Measurements from ENCODE around the gene CKM.
A peak's percentile ranks its signal among the peaks of the same experiment; 100 is the strongest.

The CKM gene

DNA sequence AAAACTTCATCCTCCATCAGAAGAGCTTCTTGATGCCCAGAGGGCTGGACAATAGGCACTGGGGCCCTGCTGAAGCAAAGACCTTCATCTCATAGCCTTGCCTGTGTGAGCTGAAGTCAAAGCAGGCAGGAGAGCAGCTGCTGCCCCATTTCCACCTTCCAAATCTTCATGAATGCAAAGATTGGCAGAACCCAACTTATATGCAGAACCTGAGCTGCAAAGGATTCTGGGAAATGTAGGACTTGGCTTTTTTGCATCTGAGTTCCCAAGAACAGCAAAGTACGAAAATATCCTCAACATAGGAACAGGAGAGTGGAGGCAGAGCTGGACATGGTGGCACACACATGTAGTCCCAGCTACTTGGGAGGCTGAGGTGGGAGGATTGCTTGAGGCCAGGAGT lies 30.8 kb downstream of the CKM start:
- H3K4me3 ChIP-seq (ENCODE audit: low read depth, low read length): no peak overlapping the region
- TF ChIP-seq, protein P1, sequence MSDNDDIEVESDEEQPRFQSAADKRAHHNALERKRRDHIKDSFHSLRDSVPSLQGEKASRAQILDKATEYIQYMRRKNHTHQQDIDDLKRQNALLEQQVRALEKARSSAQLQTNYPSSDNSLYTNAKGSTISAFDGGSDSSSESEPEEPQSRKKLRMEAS (IDR thresholded peaks at IDR 0.05; ENCODE audit: low read depth, low read length): no peak
- TF ChIP-seq POLR2A (IDR thresholded peaks at IDR 0.05; ENCODE audit: extremely low read depth, insufficient read length): no peak
- TF ChIP-seq MYC (IDR thresholded peaks at IDR 0.05; ENCODE audit: low read depth, low read length): no peak
- TF ChIP-seq, protein P2, sequence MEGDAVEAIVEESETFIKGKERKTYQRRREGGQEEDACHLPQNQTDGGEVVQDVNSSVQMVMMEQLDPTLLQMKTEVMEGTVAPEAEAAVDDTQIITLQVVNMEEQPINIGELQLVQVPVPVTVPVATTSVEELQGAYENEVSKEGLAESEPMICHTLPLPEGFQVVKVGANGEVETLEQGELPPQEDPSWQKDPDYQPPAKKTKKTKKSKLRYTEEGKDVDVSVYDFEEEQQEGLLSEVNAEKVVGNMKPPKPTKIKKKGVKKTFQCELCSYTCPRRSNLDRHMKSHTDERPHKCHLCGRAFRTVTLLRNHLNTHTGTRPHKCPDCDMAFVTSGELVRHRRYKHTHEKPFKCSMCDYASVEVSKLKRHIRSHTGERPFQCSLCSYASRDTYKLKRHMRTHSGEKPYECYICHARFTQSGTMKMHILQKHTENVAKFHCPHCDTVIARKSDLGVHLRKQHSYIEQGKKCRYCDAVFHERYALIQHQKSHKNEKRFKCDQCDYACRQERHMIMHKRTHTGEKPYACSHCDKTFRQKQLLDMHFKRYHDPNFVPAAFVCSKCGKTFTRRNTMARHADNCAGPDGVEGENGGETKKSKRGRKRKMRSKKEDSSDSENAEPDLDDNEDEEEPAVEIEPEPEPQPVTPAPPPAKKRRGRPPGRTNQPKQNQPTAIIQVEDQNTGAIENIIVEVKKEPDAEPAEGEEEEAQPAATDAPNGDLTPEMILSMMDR (IDR thresholded peaks at IDR 0.05; ENCODE audit: low read depth, low read length): no peak
- no peak for DNase-seq (ENCODE audit: low read depth)

- no peak for DNase-seq (ENCODE audit: low read depth)
- TF ChIP-seq MYC (IDR thresholded peaks at IDR 0.05; ENCODE audit: low read depth, low read length) (no peak), POLR2A (IDR thresholded peaks at IDR 0.05; ENCODE audit: extremely low read depth, insufficient read length) (no peak)
- TF ChIP-seq, protein P2 (IDR thresholded peaks at IDR 0.05; ENCODE audit: low read depth, low read length): no peak
- TF ChIP-seq, protein P1 (IDR thresholded peaks at IDR 0.05; ENCODE audit: low read depth, low read length): no peak
- no peak overlapping the region for H3K4me3 ChIP-seq (ENCODE audit: low read depth, low read length)
Observed at GRCh38 chr19:45290381-45290931, 32.2 kb downstream of the CKM start.

DNA sequence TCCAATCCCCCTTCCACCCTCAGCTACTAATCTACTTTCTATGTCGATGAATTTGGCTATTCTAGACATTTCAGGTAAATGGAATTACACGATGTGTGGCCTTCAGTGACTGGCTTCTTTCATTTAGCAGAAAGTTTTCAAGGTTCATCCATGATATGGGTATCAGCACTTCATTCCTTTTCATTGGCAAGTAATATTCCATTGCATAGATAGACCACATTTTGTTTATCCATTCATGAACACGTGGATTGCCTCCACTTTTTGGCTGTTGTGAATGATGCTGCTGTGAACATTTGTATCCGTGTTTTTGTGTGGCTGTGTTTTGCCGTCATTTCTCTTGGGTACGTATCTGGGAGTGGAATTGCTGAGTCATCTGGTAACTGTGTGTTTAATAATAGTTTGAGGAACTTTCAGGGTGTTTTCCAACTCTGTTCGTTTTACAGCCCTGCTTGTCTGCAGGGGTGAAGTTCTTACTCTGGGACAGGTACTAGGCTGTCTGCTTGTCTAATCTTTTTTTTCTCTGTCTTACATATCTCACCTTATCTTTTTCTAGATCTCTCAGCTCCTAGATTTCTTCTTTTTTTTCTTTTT lies 39.1 kb downstream of the CKM start:
- TF ChIP-seq, protein P1 (IDR thresholded peaks at IDR 0.05; ENCODE audit: low read depth, low read length): no peak
- TF ChIP-seq, protein P2 (IDR thresholded peaks at IDR 0.05; ENCODE audit: low read depth, low read length): no peak
- TF ChIP-seq MYC (IDR thresholded peaks at IDR 0.05; ENCODE audit: low read depth, low read length) (no peak), POLR2A (IDR thresholded peaks at IDR 0.05; ENCODE audit: extremely low read depth, insufficient read length) (no peak)
- H3K4me3 ChIP-seq (ENCODE audit: low read depth, low read length): no peak overlapping the region
- DNase-seq (ENCODE audit: low read depth): peak; percentile 31

DNA sequence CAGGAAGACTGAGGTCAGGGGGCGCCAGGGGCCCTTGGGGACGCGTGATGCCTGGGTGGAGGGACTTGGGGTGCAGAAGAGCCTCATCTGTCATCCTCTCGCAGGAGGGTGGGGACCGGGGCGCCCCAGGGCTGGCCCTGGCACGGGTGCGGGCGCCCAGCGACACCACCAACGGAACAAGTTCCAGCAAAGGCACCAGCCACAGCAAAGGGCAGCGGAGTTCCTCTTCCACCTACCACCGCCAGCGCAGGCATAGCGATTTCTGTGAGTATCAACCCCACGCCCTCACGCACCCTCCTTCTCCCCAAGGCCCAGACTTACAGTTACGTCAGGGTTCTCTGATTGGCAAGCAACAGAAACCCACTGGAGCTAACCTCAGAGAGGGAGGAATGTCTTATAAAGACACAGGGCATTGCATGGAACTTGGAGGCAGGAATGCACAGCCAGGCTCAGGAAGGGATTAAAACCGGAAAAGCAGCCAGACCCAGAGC lies 42.2 kb downstream of the CKM start:
- H3K4me3 ChIP-seq (ENCODE audit: low read depth, low read length): no peak overlapping the region
- TF ChIP-seq, protein P1 (IDR thresholded peaks at IDR 0.05; ENCODE audit: low read depth, low read length): no peak
- TF ChIP-seq POLR2A (IDR thresholded peaks at IDR 0.05; ENCODE audit: extremely low read depth, insufficient read length) (no peak), MYC (IDR thresholded peaks at IDR 0.05; ENCODE audit: low read depth, low read length) (no peak)
- TF ChIP-seq, protein P2 (IDR thresholded peaks at IDR 0.05; ENCODE audit: low read depth, low read length): no peak
- DNase-seq (ENCODE audit: low read depth): no peak

GRCh38 chr19:45279587-45280192 lies 43.0 kb downstream of the CKM start:
- TF ChIP-seq, protein P1 (IDR thresholded peaks at IDR 0.05; ENCODE audit: low read depth, low read length): no peak
- TF ChIP-seq POLR2A (IDR thresholded peaks at IDR 0.05; ENCODE audit: extremely low read depth, insufficient read length) (no peak), MYC (IDR thresholded peaks at IDR 0.05; ENCODE audit: low read depth, low read length) (no peak)
- TF ChIP-seq, protein P2 (IDR thresholded peaks at IDR 0.05; ENCODE audit: low read depth, low read length): no peak
- DNase-seq (ENCODE audit: low read depth): no peak
- H3K4me3 ChIP-seq (ENCODE audit: low read depth, low read length): no peak overlapping the region
